HG03045 (cell line): ENCODE results near the gene SNTB2.
"Not testable (repeated sequence)": the region's sequence is repeated elsewhere in the genome, so short reads cannot be mapped to it uniquely, and the experiment has no call there.

Experiments
- ATAC-seq: cut with Tn5 transposase; IDR thresholded peaks from one replicate; pipeline ENCODE4 v1.9.1; 2021; ENCODE audit warnings: mild to moderate bottlenecking, moderate library complexity; ENCODE audit not compliant: unreplicated experiment

Gene SNTB2

DNA sequence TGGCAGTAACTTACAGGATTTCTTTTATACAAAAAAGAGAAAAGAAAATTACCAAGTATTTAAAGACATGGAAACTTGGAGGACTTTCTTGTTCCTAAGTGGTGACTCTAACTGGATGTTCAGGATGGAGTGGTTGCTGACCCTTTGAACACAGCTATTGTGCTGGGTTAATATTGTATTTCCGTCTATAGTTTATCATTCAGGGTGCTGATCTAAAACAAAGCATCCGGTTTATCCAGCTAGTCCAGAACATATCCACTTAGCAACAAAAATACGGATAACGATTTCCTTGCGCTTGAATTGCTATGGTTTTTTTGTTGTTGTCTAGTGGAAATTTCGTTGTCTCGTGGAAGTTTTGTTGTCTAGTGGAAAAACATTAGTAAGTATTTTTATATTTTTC lies 38.2 kb downstream of the SNTB2 start:
- no peak for ATAC-seq

GRCh38 chr16:69233124-69233523 lies 46.2 kb downstream of the SNTB2 start:
- no peak for ATAC-seq

GRCh38 chr16:69234460-69234859 lies 47.5 kb downstream of the SNTB2 start:
- ATAC-seq = no peak

GRCh38 chr16:69236319-69236718 lies 49.4 kb downstream of the SNTB2 start:
- no peak for ATAC-seq

DNA sequence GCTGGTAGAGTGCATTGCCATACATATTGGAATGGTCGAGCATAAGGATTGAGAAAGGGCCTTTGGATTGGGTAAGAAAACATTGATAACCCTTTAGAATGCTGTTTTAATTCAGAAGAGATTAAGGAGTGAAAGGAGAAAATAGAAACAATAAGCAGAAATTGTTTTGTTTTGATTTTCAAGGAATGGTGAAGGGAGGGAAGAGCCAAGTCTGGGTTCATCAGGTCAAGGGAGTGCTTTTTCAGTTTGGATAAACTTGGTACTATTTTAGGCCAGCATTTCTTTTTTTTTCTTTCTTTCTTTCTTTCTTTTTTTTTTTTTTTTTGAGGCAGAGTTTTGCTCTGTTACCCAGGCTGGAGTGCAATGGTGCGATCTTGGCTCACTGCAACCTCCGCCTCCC lies 50.3 kb downstream of the SNTB2 start:
- ATAC-seq = no peak

- ATAC-seq = no peak
These were observed 52.9 kb downstream of the SNTB2 start for GRCh38 chr16:69239851-69240250.

DNA sequence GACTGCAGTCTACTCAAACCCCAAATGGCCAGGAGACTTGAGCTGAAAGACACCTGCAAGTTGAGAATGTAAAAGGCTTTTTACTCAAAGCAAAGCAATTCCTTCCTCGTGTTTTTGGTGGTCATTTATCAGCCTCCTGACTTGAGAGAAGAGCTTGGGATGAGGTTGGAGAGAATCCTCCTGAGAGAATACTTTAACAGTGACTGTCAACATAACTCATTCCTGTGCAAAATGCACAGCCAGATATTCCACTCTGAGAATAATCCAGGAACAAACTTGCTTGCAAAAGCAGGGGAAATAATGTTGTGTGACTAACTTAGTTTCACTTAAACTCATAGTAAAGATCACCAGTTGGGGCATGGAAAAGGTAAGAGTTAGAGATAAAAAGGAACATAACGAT lies 53.4 kb downstream of the SNTB2 start:
- no peak for ATAC-seq

DNA sequence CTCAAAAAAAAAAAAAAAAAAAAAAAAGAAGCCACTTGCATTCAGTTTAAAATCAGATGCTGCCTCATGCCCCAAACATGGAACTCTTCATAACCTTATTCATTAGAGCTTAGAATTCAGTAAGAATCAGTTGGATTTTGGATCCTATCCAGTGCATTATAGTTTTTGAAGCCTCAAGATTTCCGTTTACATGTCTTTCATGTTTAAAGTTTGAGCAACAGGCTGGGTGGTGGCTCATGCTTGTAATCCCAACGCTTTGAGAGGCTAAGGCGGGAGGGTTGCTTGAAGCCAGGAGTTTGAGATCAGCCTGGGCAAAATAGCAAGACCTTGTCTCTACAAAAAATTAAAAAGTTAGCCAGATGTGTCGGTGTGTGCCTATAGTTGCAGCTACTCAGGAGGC lies 55.0 kb downstream of the SNTB2 start:
- no peak for ATAC-seq

DNA sequence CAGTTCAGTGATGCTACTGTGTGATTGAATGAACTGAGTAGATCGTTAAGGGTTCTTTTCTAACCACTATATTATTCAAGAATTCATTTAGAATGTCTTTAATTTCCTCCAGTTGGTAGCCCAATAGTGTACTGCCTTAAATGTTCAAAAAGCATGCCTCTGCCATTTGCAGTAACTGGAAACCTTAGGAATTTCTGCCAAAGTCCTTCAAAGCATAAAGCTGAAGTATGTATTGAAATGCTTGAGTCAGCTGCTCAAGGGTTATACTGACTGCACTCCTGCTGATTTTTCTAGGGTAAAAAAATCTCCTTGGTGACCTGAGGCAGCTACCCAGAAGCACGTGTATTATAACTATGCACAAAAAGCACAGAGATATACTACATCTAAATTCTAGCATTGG lies 56.5 kb downstream of the SNTB2 start:
- ATAC-seq = no peak

GRCh38 chr16:69244336-69244735 lies 57.4 kb downstream of the SNTB2 start:
- ATAC-seq = no peak

DNA sequence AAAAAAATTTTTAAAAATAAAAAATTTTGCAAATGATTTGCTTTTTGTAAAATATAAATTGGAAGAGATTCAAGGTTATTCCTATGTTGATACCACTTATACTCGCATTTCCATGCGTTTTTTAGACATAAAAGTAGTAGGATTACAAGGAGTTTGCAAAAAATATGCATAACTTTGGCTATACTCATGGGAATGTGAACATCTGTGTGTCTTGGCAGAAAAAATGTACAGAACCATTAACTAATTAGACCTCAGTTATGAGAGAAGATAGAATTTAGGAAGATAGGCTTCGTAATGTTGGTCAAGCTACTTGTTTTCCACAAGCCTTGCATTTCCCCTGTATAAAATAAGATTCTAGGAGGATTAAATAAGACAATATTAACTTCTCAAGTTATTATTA lies 63.1 kb downstream of the SNTB2 start:
- ATAC-seq = no peak

DNA sequence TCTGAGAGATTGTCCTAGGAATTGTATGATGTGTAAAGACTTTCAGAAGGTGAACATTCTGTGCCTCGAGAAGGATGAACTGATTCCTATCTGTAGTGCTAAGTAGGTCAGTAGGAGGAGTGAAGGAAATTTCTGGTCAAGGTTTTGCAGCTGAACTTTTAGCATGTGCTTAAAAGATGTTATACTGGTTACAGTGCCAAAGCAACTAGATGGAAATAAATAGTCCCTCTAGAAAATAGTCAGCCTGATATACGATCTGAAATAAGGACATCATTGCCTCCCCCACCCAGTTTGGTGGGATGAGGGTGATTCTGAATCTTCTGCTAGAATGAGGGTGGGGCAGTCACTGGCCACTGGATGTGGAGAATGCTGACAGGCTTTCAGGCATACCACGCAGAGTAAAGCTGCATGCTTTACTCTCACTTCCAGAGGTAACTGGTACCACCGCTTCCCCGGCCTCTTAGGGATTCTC lies 66.9 kb downstream of the SNTB2 start:
- ATAC-seq = no peak

DNA sequence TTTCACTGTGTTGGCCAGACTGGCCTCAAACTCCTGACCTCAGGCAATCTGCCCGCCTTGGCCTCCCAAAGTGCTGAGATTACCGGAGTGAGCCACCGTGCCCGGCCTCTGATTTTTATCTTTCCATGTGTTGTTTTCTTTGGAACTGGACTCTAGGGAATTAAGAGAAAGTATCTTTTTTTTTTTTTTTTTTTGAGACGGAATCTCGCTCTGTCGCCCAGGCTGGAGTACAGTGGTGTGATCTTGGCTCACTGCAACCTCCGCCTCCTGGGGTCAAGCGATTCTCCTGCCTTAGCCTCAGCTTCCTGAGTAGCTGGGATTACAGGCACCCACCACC lies 72.4 kb downstream of the SNTB2 start:
- ATAC-seq = not testable (repeated sequence)

DNA sequence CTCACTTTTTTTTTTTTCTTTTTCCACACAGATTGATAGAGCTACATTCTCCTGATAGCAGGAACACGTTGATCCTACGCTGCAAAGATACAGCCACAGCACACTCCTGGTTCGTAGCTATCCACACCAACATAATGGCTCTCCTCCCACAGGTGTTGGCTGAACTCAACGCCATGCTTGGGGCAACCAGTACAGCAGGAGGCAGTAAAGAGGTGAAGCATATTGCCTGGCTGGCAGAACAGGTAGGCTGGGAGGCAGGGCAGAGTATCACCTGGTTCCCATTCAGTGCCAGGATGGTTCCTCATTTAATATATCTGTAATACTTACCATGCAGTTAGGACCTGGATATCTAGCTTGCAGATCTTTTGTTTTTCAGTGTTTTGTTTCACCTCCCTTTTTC lies 73.1 kb downstream of the SNTB2 start:
- ATAC-seq = no peak

GRCh38 chr16:69260506-69260905 lies 73.5 kb downstream of the SNTB2 start:
- ATAC-seq = no peak

GRCh38 chr16:69266334-69267063 lies 79.5 kb downstream of the SNTB2 start:
- ATAC-seq = no peak

GRCh38 chr16:69267633-69268032 lies 80.7 kb downstream of the SNTB2 start:
- ATAC-seq = no peak

GRCh38 chr16:69270395-69270794 lies 83.4 kb downstream of the SNTB2 start:
- no peak for ATAC-seq

DNA sequence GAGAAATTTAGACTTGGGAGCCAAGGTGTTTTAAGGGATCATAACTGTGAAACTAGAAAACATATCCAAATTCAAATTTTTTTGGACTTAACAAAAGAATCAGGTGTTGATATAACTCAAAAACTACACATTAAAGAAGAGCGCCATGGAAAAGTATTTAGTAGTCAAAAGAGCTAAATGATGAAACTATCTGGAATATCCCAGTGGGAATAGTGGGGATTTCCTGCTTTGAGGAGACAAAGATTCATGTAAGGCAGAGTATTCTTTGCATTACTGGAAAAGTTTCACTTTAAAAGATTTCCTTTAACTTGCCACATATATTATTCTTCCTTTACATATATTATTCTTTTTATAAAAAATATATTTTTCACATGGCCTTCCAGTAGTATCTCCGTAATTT lies 83.9 kb downstream of the SNTB2 start:
- ATAC-seq = no peak

DNA sequence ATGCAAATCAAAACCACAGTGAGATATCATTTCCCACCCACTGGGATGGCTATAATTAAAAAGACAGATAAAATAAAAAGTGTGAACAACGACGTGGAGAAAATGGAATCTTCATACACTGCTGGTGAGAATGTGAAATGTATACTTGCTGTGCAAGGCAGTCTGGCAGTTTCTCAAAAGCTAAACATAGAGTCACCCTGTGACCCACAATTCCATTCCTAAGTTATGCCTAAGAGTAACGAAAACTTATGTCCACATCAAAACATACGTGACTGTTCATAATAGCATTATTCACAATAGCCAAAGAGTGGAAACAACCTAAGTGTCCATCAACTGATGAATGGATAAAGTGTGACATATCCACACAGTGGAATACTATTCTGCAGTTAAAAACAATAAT lies 86.0 kb downstream of the SNTB2 start:
- ATAC-seq = no peak

DNA sequence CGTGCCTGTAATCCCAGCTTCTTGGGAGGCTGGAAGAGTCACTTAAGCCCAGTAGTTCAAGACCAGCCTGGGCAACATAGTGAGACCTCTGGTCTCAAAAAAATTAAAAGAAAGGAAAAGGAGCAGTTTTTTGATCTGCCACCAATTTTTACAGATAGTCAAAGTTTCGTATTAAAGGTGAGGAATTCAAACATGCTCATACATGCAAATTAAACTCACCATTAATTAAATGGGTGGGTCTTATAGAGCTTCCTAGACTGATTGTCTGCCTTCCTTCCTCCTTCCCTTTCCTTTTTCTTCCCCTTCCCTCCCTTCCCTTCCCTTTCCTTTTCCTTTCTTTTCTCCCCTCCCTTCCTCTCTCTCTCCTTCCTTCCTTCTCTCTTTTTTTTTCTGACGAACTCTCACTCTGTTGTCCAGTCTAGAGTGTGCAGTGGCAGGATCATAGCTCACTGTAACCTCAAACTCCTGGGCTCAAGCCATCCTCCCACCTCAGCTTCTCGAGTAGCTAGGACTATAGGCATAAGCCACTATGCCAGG lies 87.8 kb downstream of the SNTB2 start:
- no peak for ATAC-seq

GRCh38 chr16:69276148-69277115 lies 89.5 kb downstream of the SNTB2 start:
- no peak for ATAC-seq
